IMR-90 (cell line): Measurements from ENCODE around the gene ZNF747. TPM values are rescaled to one million over a fixed set of nuclear protein-coding genes. Genes with fewer than 3 reads are reported as not detected.
A peak's percentile ranks its signal among the peaks of the same experiment; 100 is the strongest.

Source experiments
- ATAC-seq: fragments of 200-7000 bp; cut with Tn5 transposase; 2 replicates; pipeline ENCODE4 v1.9.1; 2020; ENCODE audit warnings: low read depth, mild to moderate bottlenecking, moderate library complexity
- BruUV-seq: library from RNA; stranded (reverse); fragments of 400-500 nt; replicated peaks from 2 replicates; lab custom pipeline; 2021; lab: Mats Ljungman, UMichigan
- CTCF ChIA-PET: fragments of 300-600 bp; formaldehyde crosslinking; extraction: SDS; loops from one replicate; lab custom pipeline; 2021; ENCODE audit warnings: antibody characterized with exemption; lab: Yijun Ruan, JAX
- POLR2A ChIA-PET: fragments of 300-600 bp; sonication (Branson Sonifier 250); formaldehyde crosslinking; loops from one replicate; lab custom pipeline; 2022; ENCODE audit warnings: antibody characterized with exemption; ENCODE audit not compliant: unreplicated experiment; lab: Charles Lee
- DNase-seq: peaks from one replicate; pipeline ENCODE4 v3.0.0; 2013
- H2AFZ ChIP-seq: replicated peaks from 2 replicates; pipeline ENCODE3; 2013; ENCODE audit warnings: low read length, mild to moderate bottlenecking; ENCODE audit not compliant: poor library complexity
- H2AK5ac ChIP-seq: 2 replicates; pipeline ENCODE4 v1.6.1; 2013; ENCODE audit warnings: low read depth, low read length, inconsistent platforms
- H2AK9ac ChIP-seq: replicated peaks from 2 replicates; pipeline ENCODE3; 2013; ENCODE audit warnings: mild to moderate bottlenecking, low read depth, low read length, moderate library complexity; ENCODE audit not compliant: poor library complexity
- H2BK120ac ChIP-seq: 2 replicates; pipeline ENCODE4 v1.6.1; 2013; ENCODE audit warnings: low read depth, low read length, inconsistent platforms
- H2BK15ac ChIP-seq: 3 replicates; pipeline ENCODE4 v1.6.1; 2013; ENCODE audit warnings: low read depth, low read length, inconsistent platforms
- H2BK20ac ChIP-seq: 2 replicates; pipeline ENCODE4 v1.6.1; 2013; ENCODE audit warnings: low read depth, mild to moderate bottlenecking, inconsistent platforms, low read length, moderate library complexity
- H2BK5ac ChIP-seq: 2 replicates; pipeline ENCODE4 v1.6.1; 2013; ENCODE audit warnings: mild to moderate bottlenecking, low read depth, low read length, inconsistent platforms; ENCODE audit not compliant: poor library complexity, severe bottlenecking
- H3K14ac ChIP-seq: replicated peaks from 2 replicates; pipeline ENCODE4 v1.6.1; 2013; ENCODE audit warnings: low read depth, low read length, inconsistent platforms
- H3K18ac ChIP-seq: 2 replicates; pipeline ENCODE4 v1.6.1; 2013; ENCODE audit warnings: low read depth, low read length, control low read depth
- H3K23ac ChIP-seq: 2 replicates; pipeline ENCODE4 v1.6.1; 2013; ENCODE audit warnings: low read depth, low read length, inconsistent platforms
- H3K27ac ChIP-seq: 2 replicates; pipeline ENCODE4 v1.5.1; 2013; ENCODE audit warnings: mild to moderate bottlenecking, control low read depth, low read length; ENCODE audit not compliant: insufficient read depth
- H3K27me3 ChIP-seq: 2 replicates; pipeline ENCODE4 v1.6.1; 2013; ENCODE audit warnings: low read length; ENCODE audit not compliant: control insufficient read depth, insufficient read depth
- H3K36me3 ChIP-seq: 2 replicates; pipeline ENCODE4 v1.6.1; 2013; ENCODE audit warnings: low read length, mixed read lengths; ENCODE audit not compliant: control insufficient read depth, insufficient read depth
- H3K4ac ChIP-seq: 2 replicates; pipeline ENCODE4 v1.6.1; 2013; ENCODE audit warnings: low read depth, low read length, inconsistent platforms
- H3K4me1 ChIP-seq: 2 replicates; pipeline ENCODE4 v1.6.1; 2013; ENCODE audit warnings: low read length, mixed read lengths; ENCODE audit not compliant: control insufficient read depth, insufficient read depth
- H3K4me2 ChIP-seq: 2 replicates; pipeline ENCODE4 v1.6.1; 2013; ENCODE audit warnings: low read depth, mild to moderate bottlenecking, control low read depth, low read length, moderate library complexity
- H3K4me3 ChIP-seq: 2 replicates; pipeline ENCODE4 v1.5.1; 2013; ENCODE audit warnings: low read depth, mild to moderate bottlenecking, control low read depth, low read length, moderate library complexity; ENCODE audit not compliant: insufficient read depth
- H3K56ac ChIP-seq: 2 replicates; pipeline ENCODE4 v1.6.1; 2013; ENCODE audit warnings: low read length, inconsistent platforms; ENCODE audit not compliant: insufficient read depth; ENCODE audit errors: extremely low read depth
- H3K79me1 ChIP-seq, 2 experiments: 2 replicates each; pipeline ENCODE4 v1.6.1; 2013; ENCODE audit warnings: low read length in 2 of 2, inconsistent platforms in 1 of 2, low read depth in 1 of 2
- H3K9ac ChIP-seq: 2 replicates; pipeline ENCODE4 v1.6.1; 2013; ENCODE audit warnings: low read depth, low read length, control low read depth
- H3K9me1 ChIP-seq: 2 replicates; pipeline ENCODE4 v1.6.1; 2013; ENCODE audit warnings: low read length, inconsistent platforms; ENCODE audit not compliant: insufficient read depth
- H3K9me3 ChIP-seq: 2 replicates; pipeline ENCODE4 v1.6.1; 2013; ENCODE audit warnings: low read length; ENCODE audit not compliant: control insufficient read depth, insufficient read depth
- H4K20me1 ChIP-seq: 2 replicates; pipeline ENCODE4 v1.6.1; 2013; ENCODE audit warnings: low read length, inconsistent platforms; ENCODE audit not compliant: insufficient read depth
- H4K5ac ChIP-seq: 2 replicates; pipeline ENCODE4 v1.6.1; 2013; ENCODE audit warnings: mild to moderate bottlenecking, low read depth, low read length, control low read depth
- H4K8ac ChIP-seq, 2 experiments: 2 replicates each; pipeline ENCODE4 v1.6.1; 2013; ENCODE audit warnings: low read depth in 2 of 2, low read length in 2 of 2, control low read depth in 1 of 2, inconsistent platforms in 1 of 2
- H4K91ac ChIP-seq: 2 replicates; pipeline ENCODE4 v1.6.1; 2013; ENCODE audit warnings: low read depth, low read length, inconsistent platforms; ENCODE audit not compliant: insufficient read depth
- CEBPB ChIP-seq: IDR thresholded peaks from 2 replicates; pipeline ENCODE4 v1.6.1; 2012; ENCODE audit warnings: low read depth, low read length, improper control_type of control experiment
- ELK1 ChIP-seq: fragments of 150-350 bp; IDR thresholded peaks from 2 replicates; pipeline ENCODE4 v1.6.1; 2016; ENCODE audit warnings: low read depth, mild to moderate bottlenecking, low read length, moderate library complexity, borderline replicate concordance
- POLR2A ChIP-seq: IDR thresholded peaks from 2 replicates; pipeline ENCODE4 v1.6.1; 2012; ENCODE audit warnings: mild to moderate bottlenecking, low read depth, low read length
- RFX5 ChIP-seq: IDR thresholded peaks from 2 replicates; pipeline ENCODE4 v1.8.0; 2012; ENCODE audit warnings: low read depth, mild to moderate bottlenecking, low read length, moderate library complexity
- SMC3 ChIP-seq: fragments of 150-350 bp; IDR thresholded peaks from 2 replicates; pipeline ENCODE4 v1.6.1; 2016; ENCODE audit warnings: low read depth, mild to moderate bottlenecking, antibody characterized with exemption, low read length, moderate library complexity
- WGBS, 2 experiments: methylation state at CpG; one replicate each; pipeline versions ENCODE4 v1.1.5 to v1.1.7; 2013; ENCODE audit warnings: missing lambda C conversion rate in 2 of 2; ENCODE audit not compliant: insufficient read length in 1 of 2; ENCODE audit errors: extremely low coverage in 2 of 2; 5-methylcytosine and 5-hydroxymethylcytosine counted together
- dilution Hi-C: fragments of 300-500 bp; cut with HindIII; formaldehyde crosslinking; loops from one replicate; pipeline ENCODE4 v1.14.3; 2018; ENCODE audit warnings: low sequenced_read_pairs; ENCODE audit not compliant: unreplicated experiment
- in situ Hi-C: fragments of 300-500 bp; cut with MboI; formaldehyde crosslinking; loops from 3 replicates; pipeline ENCODE4 v1.14.3; 2019; ENCODE audit warnings: low sequenced_read_pairs, inconsistent platforms, mixed read lengths
- intact Hi-C: fragments of 100-400 bp; cut with micrococcal nuclease; formaldehyde crosslinking; loops from 2 replicates; pipeline ENCODE4 v1.10.0; 2022
- polyA plus RNA-seq, 3 experiments: library from polyadenylated mRNA; depleted of rRNA; stranded (reverse); fragments of >200 nt; gene quantifications; 2 replicates each; pipeline ENCODE4 v1.2.3, GENCODE V29; 2012; ENCODE audit warnings: low replicate concordance in 1 of 3
- total RNA-seq: library from RNA; depleted of rRNA; stranded (reverse); fragments of >200 nt; gene quantifications from 2 replicates; pipeline ENCODE4 v1.2.3, GENCODE V29; 2012

Gene ZNF747
- total and polyA plus RNA-seq, 2 of the 4 experiments (the other 2 are of a cell fraction), result 2.0 to 2.9 TPM

- Histone ChIP-seq H3K4ac (peak overlapping the region; percentile 98), H2BK5ac (peak overlapping the region; percentile 68), H3K23ac (peak overlapping the region; percentile 83; the same call in 1 of the 2 replicates), H2BK20ac (peak overlapping the region; percentile 18; the same call in 1 of the 2 replicates), H2AFZ (peak overlapping the region; percentile 97), H3K4me3 (peak overlapping the region; percentile 44; the same call in 1 of the 2 replicates), H3K79me1 (peaks cover 7 to 28% of the 10 kb centered on the region in 2 experiments; a peak in 2 of 4 replicates), H3K27me3 (no peaks in the 10 kb centered on the region), H4K20me1 (no peaks in the 10 kb centered on the region; the same call in 1 of the 2 replicates), H3K56ac (no peak overlapping the region), H3K4me1 (no peaks in the 10 kb centered on the region), H3K36me3 (peaks cover 17% of the 10 kb centered on the region), H3K27ac (peak overlapping the region; percentile 67), H3K4me2 (peak overlapping the region; percentile 86), H3K9me1 (no peaks in the 10 kb centered on the region), H4K8ac (peak overlapping the region; percentile 94 to 99), H2BK15ac (peak overlapping the region; percentile 31; the same call in 1 of the 3 replicates), H4K5ac (peak overlapping the region; percentile 93), H2BK120ac (peak overlapping the region; percentile 55; the same call in 1 of the 2 replicates), H4K91ac (peak overlapping the region; percentile 96), H3K18ac (peak overlapping the region; percentile 71), H3K9ac (peak overlapping the region; percentile 56), H2AK9ac (peak overlapping the region; percentile 97), H3K9me3 (no peaks in the 10 kb centered on the region), H3K14ac (peak overlapping the region; percentile 98), H2AK5ac (peak overlapping the region; percentile 87)
- ChIA-PET POLR2A (no interaction called here), CTCF (interaction anchor here (0.6 kb wide), 2 partner anchors 77 to 399 kb away, joined by 3 to 5 read pairs; no protein-coding TSS in a partner anchor)
- dilution Hi-C loops, result no loop called here
- 87% methylated on average over 11 of the region's 21 CpGs; no CpG with 5 or more reads in 1 of the 2 experiments for WGBS, 2 experiments
- TF ChIP-seq RFX5, result no peak
- no peak for TF ChIP-seq SMC3
- no peak for TF ChIP-seq CEBPB
- no peak for TF ChIP-seq ELK1
- TF ChIP-seq POLR2A, result no peak
- intact Hi-C loops, result loop anchor here (1.0 kb wide), 1 partner anchor 26 kb away; the partner anchor contains the start of gene ZNF785
- DNase-seq (no peak), ATAC-seq (no peak)
- no TSS peak for BruUV-seq
- in situ Hi-C loops, result no loop called here
Measured at GRCh38 chr16:30558789-30559377, 24.2 kb upstream of the ZNF747 start.
